GM21717 (cell line): ENCODE results near the gene RAB12.
"Not testable (repeated sequence)": the region's sequence is repeated elsewhere in the genome, so short reads cannot be mapped to it uniquely, and the experiment has no call there.

Experiments
- ATAC-seq: cut with Tn5 transposase; IDR thresholded peaks from one replicate; pipeline ENCODE4 v1.9.1; 2021; ENCODE audit warnings: mild to moderate bottlenecking, moderate library complexity; ENCODE audit not compliant: unreplicated experiment

Gene RAB12

DNA sequence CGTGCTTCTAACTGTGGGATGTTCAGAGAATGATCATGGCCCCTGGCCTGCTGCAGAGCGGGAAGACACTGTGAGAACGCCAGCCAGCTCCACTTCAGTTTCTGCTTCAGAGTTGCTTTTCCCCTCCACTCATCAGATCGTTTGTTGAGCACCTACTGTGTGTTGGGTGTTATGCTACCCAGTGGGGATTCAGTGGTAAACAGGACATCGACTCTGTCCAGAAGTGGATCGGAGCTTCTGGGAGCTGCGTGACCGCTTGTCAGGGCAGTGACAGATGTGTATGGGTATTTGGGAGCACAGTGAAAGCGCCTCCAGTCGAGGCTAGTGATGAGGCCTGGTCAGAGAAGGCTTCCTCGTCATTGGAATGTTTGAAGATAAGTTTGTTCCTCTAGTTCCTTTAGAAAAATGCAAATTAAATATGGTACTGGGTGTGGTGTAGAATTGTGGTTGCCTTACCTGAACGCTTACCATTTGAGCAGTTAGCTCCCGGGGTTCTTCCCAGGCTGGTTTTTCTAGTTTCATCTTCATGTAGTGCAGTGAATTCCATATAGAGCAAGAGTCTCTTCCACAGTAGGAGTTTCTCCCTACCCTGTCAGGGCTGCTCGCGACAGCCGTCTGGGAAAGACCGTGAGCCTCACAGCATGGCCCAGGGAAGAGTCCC lies 2.8 kb downstream of the RAB12 start:
- no peak for ATAC-seq

- no peak for ATAC-seq
These were observed 5.6 kb downstream of the RAB12 start for GRCh38 chr18:8614875-8615274.

DNA sequence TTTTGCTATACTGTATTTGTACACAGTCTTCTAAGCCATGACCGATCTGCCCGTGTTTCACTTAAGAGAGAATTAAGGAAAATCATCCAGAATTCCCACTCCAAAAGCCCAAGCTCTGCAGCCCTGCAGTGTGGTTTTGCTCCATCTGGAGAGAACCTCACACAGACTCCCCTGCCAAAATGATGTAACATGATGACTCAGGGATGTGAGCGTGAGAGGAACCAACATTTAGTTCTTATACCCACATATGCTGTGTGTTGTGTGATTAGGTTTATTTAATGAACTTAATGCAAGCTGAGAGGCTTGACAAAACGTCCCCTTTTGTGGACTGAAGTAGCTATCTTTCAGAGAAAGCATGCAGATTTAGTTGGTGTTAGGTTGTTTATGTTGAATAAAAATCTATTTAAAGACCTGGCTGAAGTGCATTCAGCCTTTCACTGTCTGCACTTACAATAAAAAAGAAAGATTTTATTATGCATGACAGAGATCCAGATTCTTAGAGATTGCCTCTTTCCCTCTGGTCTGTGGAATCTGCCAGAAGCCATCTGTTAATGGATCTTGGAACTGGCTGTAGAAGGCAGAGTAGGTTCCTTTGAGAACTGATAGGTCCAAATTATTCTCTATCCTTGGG lies 6.3 kb downstream of the RAB12 start:
- ATAC-seq = no peak

DNA sequence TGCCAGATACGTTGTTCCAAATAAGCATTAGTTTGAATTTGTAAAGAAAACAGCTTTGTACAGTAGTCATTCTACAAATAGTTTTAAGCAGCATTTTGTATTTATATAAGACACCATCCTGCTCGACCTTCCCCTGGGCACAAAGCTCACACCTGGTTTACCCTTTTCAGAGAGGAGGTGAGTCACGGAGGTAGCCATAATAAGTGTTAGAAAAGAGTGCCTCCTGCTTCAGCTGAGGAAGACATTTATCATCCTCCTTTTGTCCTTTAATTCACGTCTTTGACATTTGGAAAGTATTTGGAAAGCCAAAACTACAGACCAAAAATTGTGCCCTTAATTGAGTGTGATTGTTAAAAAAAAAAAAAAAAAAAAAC lies 6.8 kb downstream of the RAB12 start:
- ATAC-seq = no peak

DNA sequence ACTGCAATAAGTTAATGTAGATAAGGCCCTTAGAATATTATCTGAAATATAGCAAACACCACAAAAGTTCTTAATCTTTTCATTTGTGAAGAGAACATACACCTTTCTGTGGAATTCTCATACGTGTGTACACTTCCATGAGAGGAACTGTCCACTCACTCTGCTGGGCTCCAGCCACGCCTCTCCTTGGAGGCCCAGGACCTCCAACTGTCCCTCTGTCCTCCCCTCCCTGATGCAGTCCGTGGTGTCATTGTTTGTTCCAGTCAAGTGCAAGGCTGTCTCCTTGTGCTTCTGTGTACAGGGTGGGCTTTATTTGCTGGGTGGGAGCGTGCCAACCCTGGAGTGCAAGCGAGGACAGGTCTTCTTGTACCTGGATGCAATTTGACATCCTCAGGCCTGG lies 8.7 kb downstream of the RAB12 start:
- ATAC-seq = no peak

GRCh38 chr18:8619041-8619440 lies 9.8 kb downstream of the RAB12 start:
- no peak for ATAC-seq

DNA sequence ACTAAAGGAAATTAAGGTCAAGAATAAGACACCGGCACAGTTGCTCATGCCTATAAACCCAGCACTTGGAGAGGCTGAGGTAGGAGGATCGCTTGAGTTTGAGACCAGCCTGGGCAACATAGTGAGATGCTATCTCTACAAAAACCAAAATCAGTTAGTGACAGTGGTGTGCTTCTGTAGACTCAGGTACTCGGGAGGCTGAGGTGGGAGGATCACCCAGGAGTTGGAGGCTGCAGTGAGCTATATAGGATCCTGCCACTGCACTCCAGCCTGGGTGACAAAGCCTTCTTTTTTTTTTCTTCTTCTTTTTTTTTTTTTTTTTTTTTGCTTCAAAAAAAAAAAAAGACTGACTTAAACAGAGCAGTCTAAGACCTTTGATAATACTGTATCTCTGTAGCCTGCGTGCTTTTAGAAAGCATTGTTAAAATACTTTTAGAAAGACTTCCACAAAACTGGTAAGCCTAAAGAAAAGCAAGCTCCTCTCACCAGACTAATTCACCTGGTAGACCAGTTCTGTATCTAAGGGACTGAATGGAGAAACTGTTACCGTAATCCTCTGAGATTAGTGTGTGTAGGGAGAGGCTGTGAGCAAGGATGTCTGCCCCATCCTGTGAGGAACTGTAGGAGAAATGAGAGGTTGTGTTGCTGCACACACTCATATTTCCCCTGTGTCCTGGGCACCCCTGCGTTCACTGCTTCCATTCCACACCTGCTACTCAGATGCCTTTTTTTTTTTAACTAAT lies 10.8 kb downstream of the RAB12 start:
- no peak for ATAC-seq

DNA sequence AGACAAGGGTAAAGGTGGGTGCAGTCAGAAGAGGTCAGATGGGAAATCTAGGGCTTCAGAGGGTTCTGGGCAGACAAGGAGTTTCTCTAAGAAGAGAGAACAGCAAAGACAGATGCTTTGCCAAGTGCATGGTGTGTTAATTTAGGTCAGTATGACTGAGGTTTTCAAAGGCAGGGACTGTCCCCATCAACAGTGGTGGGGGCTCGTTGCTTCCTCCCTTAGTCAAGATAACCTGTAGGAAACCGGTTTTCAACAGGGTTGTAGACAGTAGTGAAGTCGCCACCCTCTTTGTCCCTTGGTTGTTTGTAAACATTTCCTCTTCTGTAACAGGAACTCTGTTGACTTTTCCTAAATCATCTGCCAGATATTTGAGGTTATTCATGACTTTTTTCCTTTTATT lies 11.6 kb downstream of the RAB12 start:
- ATAC-seq = no peak

DNA sequence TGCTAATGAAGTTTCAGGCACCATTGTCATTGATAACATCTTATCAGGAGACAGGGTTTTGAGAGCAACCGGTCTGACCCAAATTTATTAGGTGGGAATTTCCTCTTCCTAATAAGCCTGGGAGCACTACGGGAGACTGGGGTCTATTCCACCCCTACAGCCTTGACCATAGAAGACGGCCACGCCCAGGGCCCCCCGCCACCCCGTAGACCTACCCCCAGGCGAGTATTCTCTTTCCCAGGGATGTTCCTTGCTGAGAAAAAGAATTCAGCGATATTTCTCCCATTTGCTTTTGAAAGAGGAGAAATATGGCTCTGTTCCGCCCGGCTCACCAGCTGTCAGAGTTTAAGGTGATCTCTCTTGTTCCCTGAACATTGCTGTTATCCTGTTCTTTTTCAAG lies 13.4 kb downstream of the RAB12 start:
- not testable (repeated sequence) for ATAC-seq

GRCh38 chr18:8623549-8624106 lies 14.4 kb downstream of the RAB12 start:
- peak; percentile 67 for ATAC-seq

DNA sequence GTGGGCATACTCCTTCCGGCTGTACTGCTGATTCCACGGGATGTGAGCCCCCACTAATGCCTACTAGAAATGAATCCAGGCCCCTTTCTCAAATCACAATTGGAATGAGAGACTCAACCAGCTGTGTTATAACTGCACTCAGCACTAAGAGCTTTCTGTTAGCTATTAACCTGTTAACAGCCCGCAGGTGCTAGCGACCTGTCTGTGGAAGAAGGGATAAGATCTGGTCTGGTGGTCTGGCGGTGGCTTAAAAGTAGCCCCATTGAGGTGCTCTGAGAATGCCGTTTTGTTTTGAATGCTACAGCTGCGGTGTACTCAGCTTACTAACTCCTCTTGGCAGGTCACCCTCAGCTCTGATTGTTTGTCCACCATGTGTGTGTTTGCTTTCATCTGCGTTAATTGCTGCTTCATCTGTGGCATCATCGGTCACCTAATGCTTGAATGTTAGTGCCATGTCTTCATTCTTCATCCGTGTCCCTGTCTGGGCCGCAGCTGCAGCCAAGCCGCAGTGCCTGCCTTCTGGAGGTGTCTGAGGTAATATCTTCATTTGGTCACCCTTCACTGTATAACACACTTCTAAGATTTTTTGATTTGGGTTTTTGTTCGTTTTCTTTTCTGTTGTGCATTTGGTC lies 16.3 kb downstream of the RAB12 start:
- ATAC-seq = no peak

- no peak for ATAC-seq
These were observed 17.3 kb downstream of the RAB12 start for GRCh38 chr18:8626414-8627106.

DNA sequence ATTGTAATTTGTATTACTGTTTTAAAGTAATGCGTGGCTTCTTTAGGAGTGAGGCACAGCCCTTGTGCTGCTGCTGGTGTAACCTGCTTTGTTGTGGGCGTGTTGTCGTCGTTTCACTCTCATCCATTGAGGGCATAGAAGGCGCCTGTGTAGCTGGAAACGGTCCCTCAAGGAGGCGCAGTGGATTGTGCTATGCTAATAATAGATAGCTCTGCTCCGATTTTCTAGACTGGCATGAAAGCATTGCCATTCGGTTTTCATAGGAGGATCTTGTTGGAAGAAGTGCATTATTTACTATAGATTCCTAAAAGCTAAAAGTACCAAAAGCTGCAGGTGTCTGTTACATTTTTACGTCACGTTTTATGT lies 17.9 kb downstream of the RAB12 start:
- no peak for ATAC-seq

DNA sequence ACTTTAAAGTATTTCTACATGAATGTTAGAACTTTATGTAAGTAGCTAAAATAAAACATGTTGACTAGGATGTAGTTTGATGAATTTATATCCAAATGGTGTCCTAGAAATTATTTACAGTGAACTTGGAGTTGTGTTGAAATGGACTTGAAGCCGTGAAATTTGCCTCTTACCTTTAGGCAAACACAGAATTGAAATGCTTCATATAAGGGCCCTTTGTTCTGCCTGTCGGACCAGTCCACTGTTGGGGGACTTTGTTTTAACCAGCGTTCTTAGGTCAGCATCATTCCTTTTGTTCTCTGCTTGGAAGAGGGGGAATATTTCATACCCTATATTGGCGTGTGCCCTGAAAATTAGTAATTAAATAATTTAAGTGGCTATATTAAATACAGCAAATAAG lies 18.3 kb downstream of the RAB12 start:
- no peak for ATAC-seq

GRCh38 chr18:8629602-8630001 lies 20.4 kb downstream of the RAB12 start:
- ATAC-seq = no peak

GRCh38 chr18:8630546-8630945 lies 21.3 kb downstream of the RAB12 start:
- ATAC-seq = no peak

GRCh38 chr18:8631265-8631664 lies 22.0 kb downstream of the RAB12 start:
- ATAC-seq = no peak

DNA sequence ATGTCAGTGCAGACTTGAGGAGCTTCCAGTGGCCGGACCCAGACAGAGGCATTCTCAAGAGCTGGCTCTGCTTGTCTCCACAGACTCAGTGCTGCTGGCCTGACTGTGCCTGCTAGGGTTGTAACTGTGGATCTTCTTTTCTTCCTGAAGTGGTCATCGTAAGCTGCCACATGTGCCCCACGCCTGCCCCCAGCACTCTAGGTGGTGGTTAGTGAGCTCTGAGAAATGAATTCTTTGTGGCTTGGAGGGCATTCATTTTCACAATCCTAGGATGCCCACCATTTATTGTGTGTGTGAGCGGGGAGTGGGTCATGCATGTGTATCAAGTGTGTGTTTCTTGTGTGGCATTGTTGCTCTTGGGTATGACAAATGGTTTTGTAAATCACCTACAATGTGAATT lies 23.1 kb downstream of the RAB12 start:
- no peak for ATAC-seq

GRCh38 chr18:8634508-8634907 lies 25.3 kb downstream of the RAB12 start:
- no peak for ATAC-seq

- no peak for ATAC-seq
These were observed 25.9 kb downstream of the RAB12 start for GRCh38 chr18:8635087-8635486.

DNA sequence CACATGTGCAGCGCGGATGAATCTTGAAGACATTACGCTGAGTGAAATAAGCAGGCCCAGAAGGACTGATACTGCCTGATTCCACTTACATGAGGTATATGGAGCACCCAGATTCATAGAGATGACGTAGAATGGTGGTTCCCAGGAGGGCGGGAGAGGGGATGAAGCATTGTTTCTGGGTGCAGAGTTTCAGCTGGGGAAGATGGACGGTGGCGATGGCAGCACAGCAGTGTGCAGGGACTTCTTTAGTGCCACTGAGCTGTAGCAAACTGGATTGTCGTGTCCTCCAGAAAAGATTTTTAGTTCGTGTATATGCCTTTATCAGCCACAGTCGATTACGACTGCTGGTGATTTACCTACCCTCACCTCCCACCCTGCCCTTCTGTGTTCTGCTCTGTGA lies 30.5 kb downstream of the RAB12 start:
- no peak for ATAC-seq
